Measurements from ENCODE around the gene HSBP1L1.

HSBP1L1 gene

DNA sequence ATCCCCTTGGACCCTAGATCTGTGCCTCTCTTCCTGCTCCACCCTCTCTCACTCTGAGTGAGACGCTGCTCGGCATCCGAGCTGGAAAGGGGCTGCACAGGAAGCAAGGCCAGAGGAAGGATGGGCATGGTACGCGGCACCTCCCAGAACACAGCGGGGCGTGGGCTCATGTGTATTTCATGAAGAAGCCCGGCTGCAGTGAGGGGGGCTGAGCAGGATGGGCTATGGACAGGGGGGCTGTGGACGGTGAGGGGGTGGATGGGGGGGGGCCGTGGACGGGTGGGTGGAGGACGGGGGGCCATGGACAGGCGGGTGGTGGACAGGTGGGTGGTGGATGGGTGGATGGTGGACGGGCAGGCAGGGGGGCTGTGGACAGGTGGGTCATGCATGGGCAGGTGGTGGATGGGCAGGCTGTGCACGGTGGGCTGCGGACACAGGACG, 41.5 kb upstream of the HSBP1L1 start:
- H3K79me2 ChIP-seq (ENCODE audit: insufficient read depth, low read length): no peaks in the 10 kb centered on the region
- H3K9me3 ChIP-seq (ENCODE audit: insufficient read depth, low read length): no peaks in the 10 kb centered on the region
- H3K4me3 ChIP-seq (ENCODE audit: insufficient read depth, low read length, poor library complexity, severe bottlenecking): no peak overlapping the region
- H3F3A ChIP-seq (ENCODE audit: insufficient read depth): no peaks in the 10 kb centered on the region; the same call in 1 of the 2 replicates
- no peaks in the 10 kb centered on the region for H3K27me3 ChIP-seq (ENCODE audit: low read length)
- H4K20me1 ChIP-seq (ENCODE audit: low read depth, low read length): no peaks in the 10 kb centered on the region
- TF ChIP-seq EZH2phosphoT487 (conservative IDR thresholded peaks at IDR 0.05; ENCODE audit: low read length): no peak
- TF ChIP-seq, protein P1, sequence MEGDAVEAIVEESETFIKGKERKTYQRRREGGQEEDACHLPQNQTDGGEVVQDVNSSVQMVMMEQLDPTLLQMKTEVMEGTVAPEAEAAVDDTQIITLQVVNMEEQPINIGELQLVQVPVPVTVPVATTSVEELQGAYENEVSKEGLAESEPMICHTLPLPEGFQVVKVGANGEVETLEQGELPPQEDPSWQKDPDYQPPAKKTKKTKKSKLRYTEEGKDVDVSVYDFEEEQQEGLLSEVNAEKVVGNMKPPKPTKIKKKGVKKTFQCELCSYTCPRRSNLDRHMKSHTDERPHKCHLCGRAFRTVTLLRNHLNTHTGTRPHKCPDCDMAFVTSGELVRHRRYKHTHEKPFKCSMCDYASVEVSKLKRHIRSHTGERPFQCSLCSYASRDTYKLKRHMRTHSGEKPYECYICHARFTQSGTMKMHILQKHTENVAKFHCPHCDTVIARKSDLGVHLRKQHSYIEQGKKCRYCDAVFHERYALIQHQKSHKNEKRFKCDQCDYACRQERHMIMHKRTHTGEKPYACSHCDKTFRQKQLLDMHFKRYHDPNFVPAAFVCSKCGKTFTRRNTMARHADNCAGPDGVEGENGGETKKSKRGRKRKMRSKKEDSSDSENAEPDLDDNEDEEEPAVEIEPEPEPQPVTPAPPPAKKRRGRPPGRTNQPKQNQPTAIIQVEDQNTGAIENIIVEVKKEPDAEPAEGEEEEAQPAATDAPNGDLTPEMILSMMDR (IDR thresholded peaks at IDR 0.05; ENCODE audit: insufficient read depth, low read length, poor library complexity, severe bottlenecking): no peak
- H3K27ac ChIP-seq (ENCODE audit: low read depth, low read length): no peak overlapping the region
- H3K9me2 ChIP-seq (replicated peaks; ENCODE audit: insufficient read depth, low read length): no peaks in the 10 kb centered on the region
- H2AFZ ChIP-seq (ENCODE audit: low read depth, low read length, severe bottlenecking): no peak overlapping the region
- no peak overlapping the region for H3K4me2 ChIP-seq (ENCODE audit: low read depth, low read length, poor library complexity, severe bottlenecking)
- H3K36me3 ChIP-seq (ENCODE audit: low read length): no peaks in the 10 kb centered on the region
- no peak overlapping the region for H3K9ac ChIP-seq (ENCODE audit: low read length)

DNA sequence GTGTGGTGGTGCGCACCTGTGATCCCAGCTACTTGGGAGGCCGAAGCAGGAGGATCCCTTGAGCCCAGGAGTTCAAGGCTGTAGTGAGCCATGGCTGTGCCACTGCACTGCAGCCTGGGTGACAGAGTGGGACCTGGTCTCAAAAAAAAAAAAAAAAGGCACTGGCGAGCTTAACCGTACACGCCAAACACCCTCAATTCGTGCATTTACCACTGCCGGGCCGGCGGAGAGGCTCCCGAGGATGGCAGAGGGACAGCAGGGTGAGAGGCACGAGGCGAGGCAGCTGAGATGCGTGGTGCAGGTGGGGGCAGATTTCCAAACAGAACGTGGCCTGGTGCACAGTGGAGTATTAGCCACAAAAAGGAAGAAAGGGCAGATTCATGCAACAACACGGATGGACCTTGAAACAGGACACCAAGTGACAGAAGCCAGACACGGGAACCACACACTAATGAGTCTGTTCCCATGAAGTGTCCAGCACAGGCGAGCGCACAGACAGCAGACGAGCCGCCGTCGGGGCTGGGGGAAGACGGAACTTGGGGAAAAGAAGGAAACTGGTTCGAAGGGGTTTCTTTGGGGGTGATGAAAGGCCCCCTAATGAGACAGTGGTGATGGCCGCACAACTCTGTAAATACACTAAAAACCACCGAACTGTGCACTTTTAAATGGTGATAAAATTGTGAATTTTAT, 40.4 kb upstream of the HSBP1L1 start:
- Histone ChIP-seq H3K9me3 (ENCODE audit: insufficient read depth, low read length) (0 out of 2 replicates have a peak, but pooled peaks cover 3% of the 10 kb centered on the region), H3K4me2 (ENCODE audit: low read depth, low read length, poor library complexity, severe bottlenecking) (no peak overlapping the region), H4K20me1 (ENCODE audit: low read depth, low read length) (no peaks in the 10 kb centered on the region), H3K27ac (ENCODE audit: low read depth, low read length) (no peak overlapping the region), H3K9ac (ENCODE audit: low read length) (no peak overlapping the region), H3K79me2 (ENCODE audit: insufficient read depth, low read length) (no peaks in the 10 kb centered on the region), H3F3A (ENCODE audit: insufficient read depth) (no peaks in the 10 kb centered on the region; the same call in 1 of the 2 replicates), H3K4me3 (ENCODE audit: insufficient read depth, low read length, poor library complexity, severe bottlenecking) (no peak overlapping the region), H3K9me2 (replicated peaks; ENCODE audit: insufficient read depth, low read length) (no peaks in the 10 kb centered on the region), H3K27me3 (ENCODE audit: low read length) (no peaks in the 10 kb centered on the region), H2AFZ (ENCODE audit: low read depth, low read length, severe bottlenecking) (no peak overlapping the region), H3K36me3 (ENCODE audit: low read length) (peaks cover 2% of the 10 kb centered on the region; the same call in 1 of the 2 replicates)
- no peak for TF ChIP-seq EZH2phosphoT487 (conservative IDR thresholded peaks at IDR 0.05; ENCODE audit: low read length)
- TF ChIP-seq, protein P1 (IDR thresholded peaks at IDR 0.05; ENCODE audit: insufficient read depth, low read length, poor library complexity, severe bottlenecking): no peak

DNA sequence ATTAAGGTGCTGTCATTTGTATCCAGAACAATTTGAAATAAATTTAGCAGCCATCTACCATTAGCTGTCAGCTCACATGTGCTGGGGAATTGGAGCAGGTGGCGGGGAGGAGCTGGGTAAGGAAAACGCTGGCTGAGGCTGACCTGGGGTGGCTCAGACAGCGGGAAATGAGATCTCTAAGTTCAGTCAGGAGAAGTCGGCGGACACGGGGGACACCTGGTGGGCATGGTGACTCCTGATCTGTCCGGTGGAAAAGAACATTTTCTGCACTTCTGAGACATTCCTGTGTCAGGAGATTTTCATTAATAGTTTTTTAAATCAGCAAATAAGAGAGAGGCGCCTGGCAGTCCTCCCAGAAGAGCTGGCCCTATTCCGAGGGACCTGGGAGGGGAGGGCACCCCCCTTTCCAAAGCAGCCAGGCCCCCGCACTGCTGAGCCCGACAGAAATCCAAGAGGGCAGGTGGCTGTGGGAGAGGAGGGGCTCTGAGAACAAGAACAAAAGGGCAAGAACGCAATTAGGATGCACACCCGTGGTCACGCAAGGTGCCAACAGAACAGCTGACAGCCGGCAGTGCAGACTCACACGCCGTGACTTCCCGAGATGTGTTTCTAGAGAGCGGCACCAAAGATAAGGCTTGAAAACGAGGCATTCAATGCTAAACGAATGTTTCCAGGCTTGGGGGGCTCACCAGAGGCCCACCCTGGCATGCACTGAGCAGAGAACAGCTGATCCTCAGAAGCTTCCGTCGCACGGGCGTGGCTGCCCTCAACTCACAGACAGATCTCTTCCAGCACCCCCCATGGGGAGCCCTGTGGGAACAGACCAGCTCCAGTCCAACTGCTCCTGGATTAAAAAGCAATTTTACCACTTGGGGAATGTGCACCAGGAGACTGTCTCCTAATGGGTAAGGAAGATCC, 39.4 kb upstream of the HSBP1L1 start:
- H3K36me3 ChIP-seq (ENCODE audit: low read length): peaks cover 13% of the 10 kb centered on the region
- no peaks in the 10 kb centered on the region for H3K79me2 ChIP-seq (ENCODE audit: insufficient read depth, low read length)
- H3K9me2 ChIP-seq (replicated peaks; ENCODE audit: insufficient read depth, low read length): no peaks in the 10 kb centered on the region
- H3K9ac ChIP-seq (ENCODE audit: low read length): no peak overlapping the region
- no peaks in the 10 kb centered on the region for H3K27me3 ChIP-seq (ENCODE audit: low read length)
- H3F3A ChIP-seq (ENCODE audit: insufficient read depth): no peaks in the 10 kb centered on the region; the same call in 1 of the 2 replicates
- TF ChIP-seq, protein P1 (IDR thresholded peaks at IDR 0.05; ENCODE audit: insufficient read depth, low read length, poor library complexity, severe bottlenecking): no peak
- no peak for TF ChIP-seq EZH2phosphoT487 (conservative IDR thresholded peaks at IDR 0.05; ENCODE audit: low read length)
- H3K4me2 ChIP-seq (ENCODE audit: low read depth, low read length, poor library complexity, severe bottlenecking): no peak overlapping the region
- no peak overlapping the region for H2AFZ ChIP-seq (ENCODE audit: low read depth, low read length, severe bottlenecking)
- peaks cover 13% of the 10 kb centered on the region; the same call in 1 of the 2 replicates for H3K9me3 ChIP-seq (ENCODE audit: insufficient read depth, low read length)
- no peak overlapping the region for H3K27ac ChIP-seq (ENCODE audit: low read depth, low read length)
- H4K20me1 ChIP-seq (ENCODE audit: low read depth, low read length): no peaks in the 10 kb centered on the region
- no peak overlapping the region for H3K4me3 ChIP-seq (ENCODE audit: insufficient read depth, low read length, poor library complexity, severe bottlenecking)

All from SU-DHL-6 (cell line).